Brain microvascular endothelial cell (primary cell): ENCODE measurements around the gene CDH2.
A peak's percentile ranks its signal among the peaks of the same experiment; 100 is the strongest.

Source experiments
- DNase-seq: peaks from one replicate; pipeline ENCODE4 v3.0.0-alpha.2; 2020
- H3K27ac ChIP-seq: fragments of 250-450 bp; sonication (Bioruptor Pico); 2 replicates; pipeline ENCODE4 v1.5.1; 2020; ENCODE audit warnings: mild to moderate bottlenecking, moderate library complexity
- H3K27me3 ChIP-seq: fragments of 250-450 bp; sonication (Bioruptor Pico); replicated peaks from 2 replicates; pipeline ENCODE4 v1.5.1; 2020; ENCODE audit warnings: mild to moderate bottlenecking
- H3K36me3 ChIP-seq: fragments of 250-450 bp; sonication (Bioruptor Pico); replicated peaks from 2 replicates; pipeline ENCODE4 v1.5.1; 2020; ENCODE audit warnings: mild to moderate bottlenecking
- H3K4me3 ChIP-seq: 2 replicates; pipeline ENCODE4 v1.5.1; 2011; ENCODE audit warnings: low read depth, mild to moderate bottlenecking, control low read depth, low read length, moderate library complexity
- CTCF ChIP-seq: IDR thresholded peaks from 2 replicates; pipeline ENCODE4 v1.5.1; 2011; ENCODE audit warnings: low read depth, mild to moderate bottlenecking, moderate library complexity, low read length, control low read depth, inconsistent platforms; ENCODE audit errors: missing control alignments
- in situ Hi-C: cut with HindIII; loops from 2 replicates; pipeline ENCODE4 v1.10.0; 2017; ENCODE audit warnings: low sequenced_read_pairs, low pct_ligation_motif_present

Gene CDH2

GRCh38 chr18:28039078-28039477 lies 137.9 kb downstream of the CDH2 start:
- H3K27ac ChIP-seq: peak overlapping the region; percentile 40
- in situ Hi-C loops: no loop called here
- no peaks in the 10 kb centered on the region for H3K27me3 ChIP-seq
- no peak for TF ChIP-seq CTCF
- peak; percentile 80 for DNase-seq
- no peak overlapping the region for H3K4me3 ChIP-seq
- H3K36me3 ChIP-seq: no peaks in the 10 kb centered on the region

- no peak for TF ChIP-seq CTCF
- Histone ChIP-seq H3K4me3 (no peak overlapping the region), H3K27ac (no peak overlapping the region), H3K27me3 (no peaks in the 10 kb centered on the region), H3K36me3 (no peaks in the 10 kb centered on the region)
- peak; percentile 20 for DNase-seq
- in situ Hi-C loops: no loop called here
Measured at GRCh38 chr18:28036488-28036887, 140.4 kb downstream of the CDH2 start.

GRCh38 chr18:28034567-28034966 lies 142.4 kb downstream of the CDH2 start:
- in situ Hi-C loops: no loop called here
- no peak for DNase-seq
- TF ChIP-seq CTCF: no peak
- no peaks in the 10 kb centered on the region for H3K36me3 ChIP-seq
- H3K27me3 ChIP-seq: no peaks in the 10 kb centered on the region
- H3K27ac ChIP-seq: no peak overlapping the region
- no peak overlapping the region for H3K4me3 ChIP-seq

GRCh38 chr18:28032177-28032576 lies 144.8 kb downstream of the CDH2 start:
- TF ChIP-seq CTCF: no peak
- H3K27me3 ChIP-seq: no peaks in the 10 kb centered on the region
- in situ Hi-C loops: no loop called here
- no peak for DNase-seq
- no peak overlapping the region for H3K4me3 ChIP-seq
- no peaks in the 10 kb centered on the region for H3K36me3 ChIP-seq
- no peak overlapping the region for H3K27ac ChIP-seq

- in situ Hi-C loops: no loop called here
- no peaks in the 10 kb centered on the region for H3K27me3 ChIP-seq
- H3K36me3 ChIP-seq: no peaks in the 10 kb centered on the region
- TF ChIP-seq CTCF: no peak
- H3K4me3 ChIP-seq: no peak overlapping the region
- no peak for DNase-seq
- no peak overlapping the region for H3K27ac ChIP-seq
Measured at GRCh38 chr18:28030458-28030857, 146.5 kb downstream of the CDH2 start.

- in situ Hi-C loops: no loop called here
- no peaks in the 10 kb centered on the region for H3K27me3 ChIP-seq
- H3K36me3 ChIP-seq: no peaks in the 10 kb centered on the region
- TF ChIP-seq CTCF: no peak
- H3K27ac ChIP-seq: no peak overlapping the region
- no peak for DNase-seq
- H3K4me3 ChIP-seq: no peak overlapping the region
Measured at GRCh38 chr18:28027755-28028154, 149.2 kb downstream of the CDH2 start.
